Astrocyte of the cerebellum (primary cell): ENCODE results near the gene EML1.

Experiments used
- DNase-seq: peaks from one replicate; pipeline ENCODE4 v3.0.0-alpha.2; 2011; ENCODE audit warnings: low read depth
- H3K4me3 ChIP-seq: 2 replicates; pipeline ENCODE4 v1.5.1; 2011; ENCODE audit warnings: mild to moderate bottlenecking, low read depth, low read length, moderate library complexity
- in situ Hi-C: cut with HindIII; loops from 2 replicates; pipeline ENCODE4 v1.10.0; 2017; ENCODE audit warnings: low sequenced_read_pairs
- TF ChIP-seq, protein P1 (sequence below): IDR thresholded peaks from 2 replicates; pipeline ENCODE4 v1.5.1; 2012; ENCODE audit warnings: low read length, low read depth, moderate library complexity, mild to moderate bottlenecking; ENCODE audit errors: missing control alignments

The EML1 gene

DNA sequence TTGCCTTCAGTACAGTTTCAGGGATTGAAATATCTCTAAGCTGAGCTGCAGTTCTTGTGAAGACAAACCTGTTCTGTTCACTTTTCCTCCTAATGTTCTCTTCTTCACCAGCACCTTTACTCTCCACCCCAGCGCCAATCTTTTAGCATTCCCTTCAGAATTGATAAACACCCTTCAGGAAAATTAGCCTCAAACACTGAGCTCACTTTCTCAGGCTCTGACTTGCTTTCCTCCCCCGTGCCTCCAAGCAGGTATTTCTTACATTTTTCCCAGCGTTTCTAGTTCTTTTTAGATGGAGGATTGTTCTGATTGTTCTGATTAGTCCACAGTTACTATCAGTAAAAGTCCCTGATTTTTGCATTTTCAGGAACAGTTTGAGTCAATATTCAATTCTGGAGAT, 183.5 kb downstream of the EML1 start:
- in situ Hi-C loops: no loop called here
- H3K4me3 ChIP-seq: no peak overlapping the region
- TF ChIP-seq, protein P1, sequence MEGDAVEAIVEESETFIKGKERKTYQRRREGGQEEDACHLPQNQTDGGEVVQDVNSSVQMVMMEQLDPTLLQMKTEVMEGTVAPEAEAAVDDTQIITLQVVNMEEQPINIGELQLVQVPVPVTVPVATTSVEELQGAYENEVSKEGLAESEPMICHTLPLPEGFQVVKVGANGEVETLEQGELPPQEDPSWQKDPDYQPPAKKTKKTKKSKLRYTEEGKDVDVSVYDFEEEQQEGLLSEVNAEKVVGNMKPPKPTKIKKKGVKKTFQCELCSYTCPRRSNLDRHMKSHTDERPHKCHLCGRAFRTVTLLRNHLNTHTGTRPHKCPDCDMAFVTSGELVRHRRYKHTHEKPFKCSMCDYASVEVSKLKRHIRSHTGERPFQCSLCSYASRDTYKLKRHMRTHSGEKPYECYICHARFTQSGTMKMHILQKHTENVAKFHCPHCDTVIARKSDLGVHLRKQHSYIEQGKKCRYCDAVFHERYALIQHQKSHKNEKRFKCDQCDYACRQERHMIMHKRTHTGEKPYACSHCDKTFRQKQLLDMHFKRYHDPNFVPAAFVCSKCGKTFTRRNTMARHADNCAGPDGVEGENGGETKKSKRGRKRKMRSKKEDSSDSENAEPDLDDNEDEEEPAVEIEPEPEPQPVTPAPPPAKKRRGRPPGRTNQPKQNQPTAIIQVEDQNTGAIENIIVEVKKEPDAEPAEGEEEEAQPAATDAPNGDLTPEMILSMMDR: no peak
- no peak for DNase-seq

DNA sequence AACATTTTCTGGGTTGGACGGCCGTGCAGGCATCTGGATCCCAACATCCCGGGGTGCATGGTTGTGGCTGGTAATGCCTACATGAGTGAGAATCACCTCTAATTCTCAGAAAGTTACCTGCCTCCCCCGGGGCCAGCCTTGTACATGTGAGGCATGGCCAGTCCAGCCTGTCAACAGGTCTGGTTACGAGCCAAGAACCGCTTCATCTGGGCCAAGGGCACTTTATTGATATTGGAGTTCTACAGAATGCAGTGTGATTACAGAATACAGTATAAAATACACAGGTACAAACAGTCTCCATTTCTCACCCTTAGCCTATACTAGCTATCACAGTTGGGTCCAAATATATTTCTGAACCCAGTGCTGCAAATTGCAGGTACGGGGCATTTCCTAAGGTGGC, 187.1 kb downstream of the EML1 start:
- in situ Hi-C loops: no loop called here
- no peak for DNase-seq
- H3K4me3 ChIP-seq: no peak overlapping the region
- TF ChIP-seq, protein P1: no peak

GRCh38 chr14:99981806-99982205, 188.6 kb downstream of the EML1 start:
- in situ Hi-C loops: no loop called here
- no peak for DNase-seq
- TF ChIP-seq, protein P1: no peak
- no peak overlapping the region for H3K4me3 ChIP-seq

DNA sequence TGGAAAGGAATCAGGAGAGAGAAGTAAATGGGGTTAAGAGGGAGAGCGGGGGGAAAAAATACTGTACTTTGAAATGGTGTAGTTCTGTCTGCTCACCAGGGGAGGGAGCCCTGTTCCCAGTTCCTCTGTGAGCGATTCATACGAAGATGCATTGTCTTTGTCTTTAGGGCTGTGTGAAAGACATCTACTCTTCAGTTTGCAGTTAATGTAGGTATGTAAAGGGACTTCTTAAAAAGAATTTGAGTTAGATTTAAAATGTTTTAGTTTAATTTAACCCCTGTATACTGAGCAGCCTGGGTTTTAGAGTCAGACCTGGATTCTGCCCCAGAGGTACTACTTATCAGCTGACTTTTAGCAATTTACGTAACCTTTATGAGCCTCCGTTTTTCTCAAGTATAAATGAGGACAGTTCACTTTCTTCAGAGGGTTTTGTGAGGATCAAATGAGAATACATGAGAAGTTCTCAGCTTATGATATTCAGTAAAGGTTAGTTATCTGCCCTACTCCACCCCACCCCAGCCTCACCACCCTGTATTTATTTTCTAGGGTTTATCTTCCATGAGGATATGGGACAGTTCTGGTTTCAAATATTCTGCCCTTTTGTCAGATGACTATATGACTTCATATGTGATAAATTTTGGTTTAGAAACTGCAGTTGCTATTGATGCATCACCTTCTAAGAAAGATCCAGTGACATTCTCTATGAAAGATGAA, 189.5 kb downstream of the EML1 start:
- DNase-seq: peak; percentile 44
- TF ChIP-seq, protein P1: peak; percentile 90
- no peak overlapping the region for H3K4me3 ChIP-seq
- in situ Hi-C loops: no loop called here

DNA sequence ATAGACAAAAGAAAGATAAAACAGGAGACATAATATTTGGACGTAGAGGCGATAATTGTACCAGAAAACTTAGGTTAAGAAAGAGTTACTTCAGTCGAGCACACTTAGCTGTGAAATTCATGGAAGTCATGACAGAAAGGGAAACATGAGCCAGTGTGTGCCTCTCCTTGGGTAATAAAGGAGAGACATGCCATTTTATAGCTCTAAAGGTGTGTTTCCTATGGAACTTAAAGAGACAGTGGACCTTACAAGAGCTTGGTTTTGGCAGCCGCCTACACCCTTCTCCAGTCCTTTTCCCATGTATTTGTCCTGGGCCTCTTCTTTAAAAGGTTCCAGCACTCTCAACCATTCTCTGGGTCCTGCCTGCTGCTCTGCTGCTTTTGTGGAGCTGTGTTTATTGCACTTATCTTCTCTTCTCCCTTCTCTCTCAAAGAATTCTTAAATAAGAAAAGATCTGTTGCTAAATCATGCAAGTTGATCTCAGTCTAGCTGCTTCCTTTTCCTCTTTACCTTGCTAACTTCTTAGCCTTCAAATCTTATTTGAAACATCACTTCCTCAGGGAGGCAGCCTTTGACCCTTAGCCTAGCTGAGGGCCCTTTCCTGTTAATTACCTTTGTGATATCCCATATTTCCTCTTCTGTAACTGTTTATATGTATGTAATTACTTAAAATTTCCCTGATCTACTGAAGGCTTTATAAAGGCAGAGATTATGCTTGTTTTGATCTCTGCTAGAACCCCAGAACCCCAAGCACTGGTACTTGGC, 190.2 kb downstream of the EML1 start:
- no peak for DNase-seq
- TF ChIP-seq, protein P1: no peak

DNA sequence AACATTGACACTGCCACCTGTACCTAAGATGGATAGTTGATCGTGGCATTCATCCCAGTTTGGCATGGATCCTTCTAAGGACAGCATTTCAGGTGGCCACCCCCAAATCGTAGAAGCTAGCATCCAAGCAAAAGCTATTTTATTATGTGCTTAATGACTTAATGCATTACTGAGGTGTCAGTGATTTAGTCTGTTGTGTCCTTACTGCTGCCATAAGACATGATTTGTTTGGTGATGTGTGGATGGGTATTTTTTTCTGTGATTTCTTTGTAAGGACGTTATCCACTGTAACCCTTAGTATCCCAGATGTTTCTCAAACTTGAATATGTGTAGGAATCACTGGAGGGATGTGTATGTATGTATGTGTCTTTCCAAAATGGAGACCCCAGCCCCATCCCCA, 190.8 kb downstream of the EML1 start:
- DNase-seq: no peak
- H3K4me3 ChIP-seq: no peak overlapping the region
- TF ChIP-seq, protein P1: no peak
- in situ Hi-C loops: no loop called here

More for the DNA sequence above, 190.2 kb downstream of the EML1 start:
- in situ Hi-C loops: no loop called here
- no peak overlapping the region for H3K4me3 ChIP-seq
